Renal cortex interstitium (tissue), 11 donors: ENCODE measurements around the gene GRK5. TPM values are rescaled to one million over a fixed set of nuclear protein-coding genes. Genes with fewer than 3 reads are reported as not detected.

ENCODE experiments used
- DNase-seq, 11 donors: peaks; one replicate each; pipeline ENCODE4 v3.0.0-alpha.2; 2013; ENCODE audit warnings: low read depth in 9 of 11, low spot score in 4 of 11; ENCODE audit errors: extremely low read depth in 1 of 11
- polyA plus RNA-seq, 3 donors: library from polyadenylated mRNA; unstranded; fragments of 120-200 nt; gene quantifications; one replicate each; pipeline ENCODE4 v1.2.1, GENCODE V29; 2013; ENCODE audit not compliant: insufficient read length in 3 of 3

GRK5 gene
- polyA plus RNA-seq, 3 donors, result 16.7 to 19.1 (median 17.5) TPM

DNA sequence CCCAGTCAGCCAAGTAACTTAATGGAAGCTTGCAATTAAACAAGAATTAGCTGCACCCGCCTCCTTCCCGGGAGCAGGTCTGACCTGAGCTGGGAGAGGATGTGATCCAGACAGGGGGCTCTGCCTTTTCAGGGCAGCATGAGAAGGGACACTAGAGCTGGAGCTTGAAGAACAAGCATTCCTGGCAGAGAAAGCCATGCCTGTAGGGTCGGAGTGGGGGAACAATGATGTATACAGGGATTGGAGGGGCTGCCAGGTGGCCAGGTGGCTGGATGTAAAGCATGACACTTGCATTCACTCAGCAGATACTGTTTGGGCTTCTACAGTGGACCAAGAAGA, 112.5 kb downstream of the GRK5 start:
- no peak for DNase-seq

DNA sequence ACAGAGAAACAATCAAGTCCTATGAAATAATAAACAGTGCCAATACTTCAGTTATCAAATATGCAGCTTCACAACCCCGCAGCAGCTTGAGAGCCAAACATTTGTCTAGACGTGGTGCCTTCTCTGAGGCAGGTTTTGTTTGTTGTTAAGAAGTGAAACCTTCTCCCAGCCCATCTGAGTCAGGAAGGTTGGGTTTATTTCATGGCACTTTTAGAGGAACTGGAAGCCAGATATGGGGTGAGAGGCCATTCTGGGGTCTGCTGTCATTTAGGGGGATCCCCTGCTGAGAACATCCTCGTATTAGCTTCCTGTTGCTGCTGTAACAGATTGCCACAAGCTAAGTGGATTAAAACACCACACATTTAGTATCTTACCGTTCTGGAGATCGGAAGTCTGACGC, 113.6 kb downstream of the GRK5 start:
- DNase-seq, result no peak

DNA sequence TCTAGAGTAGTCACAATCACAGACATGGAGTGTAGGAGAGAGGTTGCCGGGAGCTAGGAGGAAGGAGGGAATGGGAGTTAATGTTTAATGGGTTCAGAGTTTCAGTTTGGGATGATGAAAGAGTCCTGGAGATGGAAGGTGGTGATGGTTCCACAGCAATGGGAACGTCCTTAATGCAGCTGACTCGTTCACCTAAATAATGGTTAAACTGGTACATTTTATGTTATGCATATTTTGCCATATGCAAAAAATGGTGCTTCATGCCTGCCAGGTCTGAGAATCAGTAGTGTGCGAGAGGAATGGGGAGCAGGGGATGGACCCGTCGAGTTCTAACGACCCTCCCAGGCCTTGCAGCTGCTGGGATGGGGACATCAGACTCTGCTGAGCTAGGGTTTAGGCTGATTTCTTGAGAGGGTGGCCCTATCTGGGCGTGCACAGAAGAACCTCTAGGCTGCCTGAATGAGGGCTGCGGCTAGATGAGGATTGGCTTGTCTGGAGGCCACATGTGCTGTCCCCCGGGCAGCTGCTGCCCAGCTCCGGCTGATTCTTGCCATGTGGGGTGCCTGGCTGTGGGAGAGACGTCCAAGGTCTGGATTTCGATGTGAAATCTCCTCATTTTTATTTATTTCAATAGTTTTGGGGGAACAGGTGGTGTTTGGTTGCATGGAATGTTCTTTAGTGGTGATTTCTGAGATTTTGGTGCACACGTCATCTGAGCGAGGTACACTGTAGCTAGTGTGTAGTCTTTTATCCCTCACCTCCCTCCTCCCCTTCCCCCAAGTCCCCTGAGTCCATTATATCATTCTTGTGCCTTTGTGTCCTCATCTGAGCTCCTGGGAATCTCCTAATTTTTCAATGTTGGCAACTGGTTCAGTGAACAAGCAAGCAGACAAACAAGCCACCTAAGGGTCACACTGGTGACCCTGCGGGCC, 116.0 kb downstream of the GRK5 start:
- DNase-seq, result no peak

GRCh38 chr10:119325131-119325530, 117.8 kb downstream of the GRK5 start:
- no peak for DNase-seq

- no peak for DNase-seq
Observed at GRCh38 chr10:119326167-119326566, 118.8 kb downstream of the GRK5 start.

DNA sequence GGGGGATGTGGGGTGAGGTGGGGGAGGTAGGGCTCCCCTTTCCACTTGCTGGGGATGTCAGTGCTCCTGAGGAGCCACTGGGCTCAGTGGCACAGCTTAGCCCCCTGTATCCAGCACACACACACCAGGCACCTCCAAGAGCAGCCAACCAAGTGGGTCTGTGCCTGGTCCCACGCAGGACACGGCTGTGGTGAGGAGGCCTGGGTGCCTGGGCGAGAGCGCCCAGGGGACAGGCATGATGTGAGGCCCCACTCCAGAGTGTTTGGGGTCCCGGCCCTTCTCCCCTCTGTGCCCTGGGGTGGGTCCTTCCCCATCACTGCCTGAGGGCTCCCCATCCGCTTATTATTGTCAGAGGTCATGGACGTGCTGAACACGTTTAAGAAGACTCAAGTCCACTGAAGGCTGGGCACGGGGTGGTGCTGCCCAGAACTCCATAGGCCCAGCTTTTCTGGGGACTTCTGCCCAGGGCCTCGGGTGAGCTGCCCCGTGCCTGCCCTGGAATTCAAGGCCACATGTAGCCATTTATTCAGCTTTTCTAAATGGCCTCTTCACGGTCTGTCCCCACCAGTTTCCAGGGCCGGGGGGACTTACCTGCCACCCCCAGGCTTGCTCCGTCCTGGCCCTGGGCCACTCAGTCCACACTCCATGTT, 119.8 kb downstream of the GRK5 start:
- DNase-seq, result no peak

DNA sequence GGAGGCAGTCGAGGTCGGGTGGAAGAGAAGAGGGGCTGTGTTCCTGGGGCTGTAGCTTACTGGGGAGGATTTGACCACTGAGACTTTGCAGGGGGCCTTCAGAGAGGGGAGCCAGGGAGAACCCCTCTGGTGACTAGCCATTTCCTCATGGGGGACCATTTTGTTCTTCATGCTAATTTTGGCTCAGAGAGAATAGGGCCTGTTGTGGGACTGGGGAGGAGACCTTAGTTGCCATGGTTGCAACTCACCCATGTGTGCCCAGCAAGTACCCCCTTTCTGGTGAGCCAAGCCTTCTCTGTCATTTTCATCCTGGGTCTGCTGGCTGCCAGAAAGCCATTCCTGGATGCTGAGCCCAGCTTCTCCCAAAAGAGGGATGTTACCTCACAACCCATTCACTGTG, 120.9 kb downstream of the GRK5 start:
- no peak for DNase-seq

DNA sequence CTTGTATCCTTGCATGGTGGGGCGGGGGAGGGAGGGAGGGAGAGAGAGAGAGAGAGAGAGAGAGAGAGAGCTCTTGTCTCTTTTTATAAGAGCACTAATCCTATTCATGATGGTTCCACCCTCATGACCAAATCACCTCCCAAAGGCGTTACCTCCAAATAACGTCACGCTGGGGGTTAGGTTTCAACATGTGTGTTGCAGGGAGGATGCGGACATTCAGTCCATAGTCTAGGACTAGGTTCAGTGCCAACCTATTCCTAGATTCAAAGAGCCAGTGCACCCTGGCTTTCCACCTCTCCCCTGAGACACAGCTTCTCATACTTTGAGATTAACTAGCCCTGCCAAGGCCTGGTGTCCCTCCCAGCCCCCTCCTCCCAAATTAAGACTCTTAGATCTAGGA, 123.0 kb downstream of the GRK5 start:
- DNase-seq, result no peak

GRCh38 chr10:119331061-119331460, 123.7 kb downstream of the GRK5 start:
- no peak for DNase-seq

GRCh38 chr10:119333146-119333792, 125.9 kb downstream of the GRK5 start:
- no peak for DNase-seq

- DNase-seq, result no peak
Observed at GRCh38 chr10:119335671-119336353, 128.4 kb downstream of the GRK5 start.

GRCh38 chr10:119336599-119336998, 129.2 kb downstream of the GRK5 start:
- no peak for DNase-seq

DNA sequence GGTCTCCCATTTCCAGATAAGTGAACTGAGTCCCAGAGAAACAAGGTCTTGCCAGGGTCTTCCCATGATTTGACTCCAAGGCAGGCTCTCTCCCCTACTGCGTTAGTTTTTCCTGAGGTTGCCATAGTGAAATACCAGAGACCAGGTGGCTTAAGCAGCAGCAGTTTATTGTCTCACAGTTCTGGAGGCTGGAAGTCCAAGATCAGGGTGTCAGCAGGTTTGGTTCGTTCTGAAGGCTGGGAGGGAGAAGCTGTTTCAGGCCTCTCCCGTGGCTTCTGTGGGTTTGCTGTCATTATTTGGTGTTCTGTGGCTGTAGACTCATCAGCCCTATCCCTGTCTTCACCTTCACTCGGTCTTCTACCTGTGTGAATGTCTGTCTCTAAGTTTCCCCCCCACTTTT, 129.9 kb downstream of the GRK5 start:
- DNase-seq, result no peak

DNA sequence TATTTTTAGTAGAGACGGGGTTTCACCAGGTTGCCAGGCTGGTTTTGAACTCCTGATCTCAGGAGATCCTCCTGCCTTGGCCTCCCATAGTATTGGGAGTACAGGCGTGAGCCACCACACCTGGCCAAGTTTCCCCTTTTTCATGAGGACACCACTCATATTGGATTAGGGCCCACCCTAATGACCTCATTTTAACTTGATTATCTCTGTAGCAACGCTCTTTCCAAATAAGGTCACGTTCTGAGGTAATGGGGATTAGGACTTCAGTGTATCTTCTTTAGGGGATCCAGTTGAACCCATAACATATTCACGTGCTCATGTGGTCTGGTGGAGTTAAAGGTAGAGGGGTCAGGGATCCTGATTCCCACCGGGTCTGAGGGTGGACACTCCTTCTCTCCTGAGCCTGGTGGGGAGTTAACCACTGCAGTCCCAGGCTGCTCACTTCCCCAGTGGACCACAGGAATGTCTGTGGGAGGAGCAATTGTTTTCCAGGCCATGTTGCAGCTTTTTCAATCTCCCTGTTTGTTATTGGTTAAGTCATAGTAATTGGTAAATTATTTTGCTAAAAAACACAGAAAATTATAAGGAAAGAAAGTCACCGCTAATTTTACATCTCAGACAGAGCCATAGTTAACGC, 130.5 kb downstream of the GRK5 start:
- no peak for DNase-seq

GRCh38 chr10:119339109-119339508, 131.7 kb downstream of the GRK5 start:
- no peak for DNase-seq

DNA sequence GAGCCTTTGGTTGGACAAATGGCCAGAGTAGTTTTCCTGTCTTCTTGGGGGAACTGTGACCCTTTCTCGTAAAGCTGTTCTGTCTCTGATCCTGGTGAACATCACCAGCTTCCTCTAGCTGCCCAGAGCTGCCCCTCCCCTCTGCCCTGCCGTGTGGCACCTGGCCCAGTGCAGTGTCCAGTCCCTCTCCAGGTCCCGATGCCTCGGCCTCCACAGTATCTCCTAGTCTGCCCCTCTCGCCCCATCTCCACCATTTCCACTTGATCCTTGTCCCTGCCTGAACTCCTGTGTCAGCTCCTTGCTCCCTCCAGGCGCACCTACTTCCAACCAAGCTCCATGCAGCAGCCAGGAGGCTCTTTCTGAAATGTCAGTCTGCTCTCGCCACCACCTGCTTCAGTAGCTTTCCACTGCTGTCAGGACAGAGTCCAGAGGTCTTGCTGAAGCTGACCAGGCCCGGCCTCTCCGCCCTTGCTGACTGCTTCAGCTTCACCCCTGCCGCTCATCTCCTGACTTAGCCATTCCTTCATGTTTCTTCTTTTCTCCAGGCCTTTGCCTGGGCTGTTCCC, 133.6 kb downstream of the GRK5 start:
- no peak for DNase-seq

DNA sequence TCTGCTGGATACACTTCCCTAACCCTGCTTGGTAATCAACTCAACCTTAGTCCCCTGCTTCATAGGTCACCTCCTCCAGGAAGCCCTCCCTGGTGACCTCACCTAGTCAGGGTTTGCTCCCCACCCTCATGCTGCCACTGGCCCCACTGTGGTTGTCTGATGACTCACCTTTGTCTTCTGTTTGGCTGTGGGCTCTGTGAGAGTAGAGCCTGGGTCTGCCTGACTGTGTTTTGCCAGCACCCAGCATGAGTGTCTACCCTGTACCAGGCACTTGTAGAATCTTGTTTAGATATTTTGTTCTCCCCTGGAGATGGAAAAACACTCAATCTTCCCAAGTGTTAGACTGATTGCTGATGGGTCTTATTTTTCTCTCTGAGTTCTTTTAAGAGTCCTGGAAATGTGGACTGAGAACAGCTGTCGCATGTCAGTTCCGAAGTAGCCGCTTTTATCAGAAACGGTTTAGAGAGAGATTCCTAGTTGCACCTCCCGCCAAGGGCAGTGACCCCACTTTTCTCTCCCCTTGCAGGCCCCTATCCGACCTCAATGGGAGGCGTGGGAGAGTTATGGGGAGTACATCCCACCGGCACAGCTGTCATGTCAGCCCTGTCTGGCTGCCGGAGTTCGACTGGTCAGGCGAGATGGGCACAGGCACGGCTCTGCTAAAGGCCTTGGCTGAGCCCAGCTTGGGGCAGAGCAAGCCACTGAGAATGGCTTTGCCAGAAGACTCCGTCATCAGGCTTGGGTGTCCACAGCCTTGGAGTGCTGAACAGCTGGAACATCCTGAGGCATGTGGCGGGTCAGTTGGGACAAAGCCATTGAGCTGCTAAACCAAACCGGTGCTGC, 134.3 kb downstream of the GRK5 start:
- DNase-seq, result peak; percentile 36 to 65 (median 49)

- no peak for DNase-seq
Observed at GRCh38 chr10:119342335-119342734, 135.0 kb downstream of the GRK5 start.
